DMS 273 (cell line): ENCODE measurements around the gene ARHGAP11A.
"Not testable (repeated sequence)": the region's sequence is repeated elsewhere in the genome, so short reads cannot be mapped to it uniquely, and the experiment has no call there.

Experiments
- DNase-seq: peaks from one replicate; lab custom pipeline; 2025; ENCODE audit not compliant: unreplicated experiment; lab: John Stamatoyannopoulos, UW

The ARHGAP11A gene, protein sequence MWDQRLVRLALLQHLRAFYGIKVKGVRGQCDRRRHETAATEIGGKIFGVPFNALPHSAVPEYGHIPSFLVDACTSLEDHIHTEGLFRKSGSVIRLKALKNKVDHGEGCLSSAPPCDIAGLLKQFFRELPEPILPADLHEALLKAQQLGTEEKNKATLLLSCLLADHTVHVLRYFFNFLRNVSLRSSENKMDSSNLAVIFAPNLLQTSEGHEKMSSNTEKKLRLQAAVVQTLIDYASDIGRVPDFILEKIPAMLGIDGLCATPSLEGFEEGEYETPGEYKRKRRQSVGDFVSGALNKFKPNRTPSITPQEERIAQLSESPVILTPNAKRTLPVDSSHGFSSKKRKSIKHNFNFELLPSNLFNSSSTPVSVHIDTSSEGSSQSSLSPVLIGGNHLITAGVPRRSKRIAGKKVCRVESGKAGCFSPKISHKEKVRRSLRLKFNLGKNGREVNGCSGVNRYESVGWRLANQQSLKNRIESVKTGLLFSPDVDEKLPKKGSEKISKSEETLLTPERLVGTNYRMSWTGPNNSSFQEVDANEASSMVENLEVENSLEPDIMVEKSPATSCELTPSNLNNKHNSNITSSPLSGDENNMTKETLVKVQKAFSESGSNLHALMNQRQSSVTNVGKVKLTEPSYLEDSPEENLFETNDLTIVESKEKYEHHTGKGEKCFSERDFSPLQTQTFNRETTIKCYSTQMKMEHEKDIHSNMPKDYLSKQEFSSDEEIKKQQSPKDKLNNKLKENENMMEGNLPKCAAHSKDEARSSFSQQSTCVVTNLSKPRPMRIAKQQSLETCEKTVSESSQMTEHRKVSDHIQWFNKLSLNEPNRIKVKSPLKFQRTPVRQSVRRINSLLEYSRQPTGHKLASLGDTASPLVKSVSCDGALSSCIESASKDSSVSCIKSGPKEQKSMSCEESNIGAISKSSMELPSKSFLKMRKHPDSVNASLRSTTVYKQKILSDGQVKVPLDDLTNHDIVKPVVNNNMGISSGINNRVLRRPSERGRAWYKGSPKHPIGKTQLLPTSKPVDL

DNA sequence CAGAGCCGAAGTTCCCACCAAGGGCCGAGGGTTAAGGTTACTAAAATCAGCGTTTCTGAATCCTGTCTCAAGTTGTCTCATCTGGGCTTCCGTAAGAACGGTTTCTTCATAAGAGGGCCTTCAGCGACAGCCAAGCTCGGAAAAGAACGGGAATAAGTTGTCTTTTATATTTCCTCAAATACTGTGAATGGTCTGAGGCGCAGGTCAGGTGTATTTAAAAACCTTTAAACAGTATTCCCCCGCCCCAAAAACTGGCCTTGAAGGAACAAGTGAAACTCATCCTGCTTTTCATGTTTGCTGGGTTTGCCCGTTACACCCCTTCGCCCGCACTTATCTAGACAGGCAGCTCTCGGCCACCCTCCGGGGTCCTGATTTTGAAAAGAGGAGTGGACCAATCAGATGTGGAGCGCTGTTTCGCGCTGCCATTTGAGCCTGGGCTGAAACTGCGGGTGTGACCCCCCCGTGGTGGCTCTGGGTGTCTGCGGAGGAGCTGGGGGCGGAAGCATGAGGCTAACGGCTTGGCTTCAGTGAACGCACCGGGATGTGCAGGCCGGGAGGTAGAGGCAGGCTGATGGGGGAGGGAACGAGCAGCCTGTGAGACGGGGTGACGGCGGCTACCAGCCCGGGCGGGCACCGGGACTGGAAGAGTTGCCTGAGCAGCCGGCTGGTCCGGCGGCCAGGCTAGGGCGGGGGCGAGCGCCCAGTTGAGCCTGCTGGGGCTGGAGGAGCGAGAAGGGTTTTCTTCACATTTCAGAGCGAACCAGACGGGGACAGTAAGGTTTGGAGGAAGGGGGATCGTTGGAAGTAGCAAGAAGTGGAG is at the start of gene ARHGAP11A:
ARHGAP11A (plus strand) TSS at position 454 of the 820 bp plus-strand sequence. CDS start 708 bp downstream, outside the sequence.
- DNase-seq: not testable (repeated sequence)

DNA sequence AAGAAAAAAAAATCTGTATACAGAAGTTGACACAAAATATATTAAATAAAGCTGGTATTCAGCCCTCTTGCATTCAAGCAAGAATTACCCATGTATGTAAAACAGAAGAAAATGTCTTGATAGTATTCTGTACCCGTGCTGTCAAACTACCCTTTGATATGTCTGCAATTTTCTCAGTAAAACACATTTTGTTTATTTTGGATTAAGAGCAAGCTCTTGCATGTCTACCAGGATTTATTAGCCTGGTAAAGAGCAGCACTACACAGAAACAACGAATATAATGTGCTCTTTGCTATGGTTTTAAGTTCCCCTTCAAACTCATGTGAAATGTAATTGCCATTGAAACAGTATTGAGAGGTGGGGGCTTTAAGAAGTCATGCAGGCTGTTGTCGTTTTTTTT is 46.3 kb upstream of the ARHGAP11A start:
- not testable (repeated sequence) for DNase-seq

DNA sequence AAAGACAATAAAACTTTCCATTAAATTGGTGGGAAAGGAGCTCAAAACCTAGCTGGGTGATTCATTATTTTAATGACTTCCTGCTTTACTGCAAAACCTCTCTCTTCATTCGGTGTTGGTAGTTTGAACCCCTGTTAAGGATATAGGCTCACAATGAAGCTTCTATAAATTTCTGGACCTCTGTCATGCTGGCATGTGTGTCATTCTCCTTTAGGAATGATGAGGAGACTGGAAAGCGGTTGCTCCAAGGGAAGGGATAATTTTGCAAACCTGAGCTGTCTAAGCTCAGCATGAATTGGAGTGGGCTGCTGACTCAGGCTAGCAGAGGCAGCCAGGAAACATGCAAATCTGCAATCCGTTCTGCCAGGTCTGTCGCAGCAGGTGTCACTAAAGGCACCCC is 36.8 kb upstream of the ARHGAP11A start:
- DNase-seq: not testable (repeated sequence)

DNA sequence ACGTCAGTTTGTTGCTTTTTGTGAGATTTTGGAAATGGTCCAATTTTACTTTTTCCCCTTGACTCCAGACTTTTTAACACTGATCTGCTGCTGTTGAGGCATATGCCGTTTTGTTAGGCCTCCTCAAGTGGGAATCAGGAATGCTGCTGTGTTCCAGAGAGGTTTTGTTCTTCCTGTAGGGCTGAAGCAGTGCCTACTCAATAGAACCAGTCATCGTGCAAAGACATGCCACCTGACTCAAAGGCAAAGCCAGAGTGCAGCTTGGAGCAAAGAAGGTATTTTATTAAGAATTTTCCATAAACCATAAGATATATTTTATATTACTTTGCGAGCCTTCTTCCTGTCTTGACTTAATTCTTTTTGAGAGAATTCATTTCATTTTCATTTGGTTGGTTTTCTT is 29.5 kb upstream of the ARHGAP11A start:
- not testable (repeated sequence) for DNase-seq

DNA sequence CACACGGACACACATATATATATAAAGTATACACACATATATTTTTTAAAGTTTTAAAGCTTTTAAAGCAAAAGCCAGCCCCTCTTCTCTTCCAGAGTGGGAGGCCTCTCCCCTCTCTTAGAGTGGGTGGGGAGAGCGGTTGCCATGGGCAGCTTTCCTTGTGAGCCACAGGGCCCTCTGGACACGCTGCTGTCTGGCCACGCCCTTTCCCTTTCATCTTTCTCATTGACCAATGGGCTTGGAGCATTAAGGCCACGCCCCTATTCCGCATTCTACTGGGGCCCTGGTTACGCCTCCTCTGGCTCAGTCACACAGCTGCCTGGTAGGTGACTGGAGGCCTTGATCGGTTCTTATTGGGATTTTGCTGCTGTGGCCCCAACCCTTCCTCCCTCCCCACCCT is 22.2 kb upstream of the ARHGAP11A start, which contains the start of gene GOLGA8N:
GOLGA8N (plus strand) TSS at position 306 of the 400 bp plus-strand sequence.
- DNase-seq: not testable (repeated sequence)

DNA sequence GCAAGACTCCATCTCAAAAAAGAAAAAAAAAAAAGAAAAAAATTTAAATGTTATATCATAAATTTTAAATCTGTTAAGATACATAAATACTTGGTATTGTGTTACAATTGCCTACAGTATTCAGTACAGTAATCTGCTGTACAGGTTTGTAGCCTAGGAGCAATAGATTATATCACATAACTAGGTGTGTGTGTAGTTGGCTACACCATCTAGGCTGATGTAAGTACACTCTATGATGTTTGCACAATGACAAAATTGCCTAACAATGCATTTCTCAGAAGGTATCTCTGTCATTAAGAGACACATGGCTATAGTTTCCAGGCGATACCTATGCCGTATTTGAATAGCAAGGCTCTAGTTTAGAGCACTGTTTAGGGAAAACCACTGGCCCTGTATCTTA is 5.8 kb upstream of the ARHGAP11A start:
- DNase-seq: not testable (repeated sequence)

DNA sequence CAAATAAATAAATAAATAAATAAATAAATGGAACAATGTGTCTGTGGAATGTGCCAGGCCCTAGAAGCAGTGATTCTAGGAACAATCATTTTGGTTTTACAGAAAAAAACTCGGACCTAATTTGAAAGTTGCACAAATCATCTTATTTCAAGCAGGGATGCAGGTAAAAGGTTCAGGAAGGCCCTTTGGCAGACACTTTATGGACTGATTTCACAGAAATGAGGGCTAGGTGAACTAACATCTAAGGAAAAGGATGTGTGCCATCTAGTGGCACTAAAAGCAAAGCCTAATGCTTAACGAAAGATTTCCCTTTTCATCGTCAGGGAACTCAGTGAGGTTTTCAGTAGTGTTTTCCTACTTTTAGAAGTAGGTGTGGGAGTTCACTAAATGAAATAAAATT is 4.6 kb upstream of the ARHGAP11A start:
- not testable (repeated sequence) for DNase-seq

DNA sequence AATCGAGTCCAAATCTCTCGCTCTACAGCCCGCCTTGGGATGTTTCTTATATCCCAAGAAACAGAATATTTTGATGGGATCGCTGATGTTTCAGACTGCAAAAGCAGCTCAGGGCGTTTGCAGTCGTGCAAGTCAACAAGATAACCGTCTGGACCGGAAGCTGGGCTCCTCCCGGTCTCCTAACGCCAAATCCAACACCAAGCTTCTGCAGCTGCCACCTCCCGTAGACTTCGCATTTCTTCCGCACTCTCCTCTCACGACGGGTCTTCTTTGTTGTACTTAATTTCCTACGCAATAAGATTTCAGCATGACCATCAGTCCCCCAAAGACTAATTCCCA is 623 bp upstream of the ARHGAP11A start:
- not testable (repeated sequence) for DNase-seq

DNA sequence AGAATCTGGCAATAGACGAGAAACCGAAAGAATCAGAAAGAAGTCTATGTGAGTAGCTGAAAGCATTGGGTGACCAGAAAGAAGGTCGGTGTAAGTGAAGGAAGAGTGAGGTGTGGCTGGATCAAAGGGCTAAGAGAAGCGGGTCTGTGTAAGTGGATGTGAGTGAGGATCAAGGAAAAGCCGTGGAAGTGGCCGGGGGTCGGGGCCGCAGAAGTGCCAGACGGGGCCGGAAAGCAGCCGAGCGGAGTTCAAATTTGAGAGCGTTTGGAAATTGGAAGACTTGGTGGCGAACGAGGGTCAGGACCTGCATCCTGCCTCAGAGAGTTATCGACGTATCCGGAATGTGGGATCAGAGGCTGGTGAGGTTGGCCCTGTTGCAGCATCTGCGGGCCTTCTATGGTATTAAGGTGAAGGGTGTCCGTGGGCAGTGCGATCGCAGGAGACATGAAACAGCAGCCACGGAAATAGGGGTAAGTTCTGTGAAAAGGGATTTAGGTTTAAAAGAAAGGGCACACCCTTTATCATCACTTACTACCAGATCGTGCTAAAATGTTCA is 645 bp downstream of the ARHGAP11A start:
- not testable (repeated sequence) for DNase-seq

DNA sequence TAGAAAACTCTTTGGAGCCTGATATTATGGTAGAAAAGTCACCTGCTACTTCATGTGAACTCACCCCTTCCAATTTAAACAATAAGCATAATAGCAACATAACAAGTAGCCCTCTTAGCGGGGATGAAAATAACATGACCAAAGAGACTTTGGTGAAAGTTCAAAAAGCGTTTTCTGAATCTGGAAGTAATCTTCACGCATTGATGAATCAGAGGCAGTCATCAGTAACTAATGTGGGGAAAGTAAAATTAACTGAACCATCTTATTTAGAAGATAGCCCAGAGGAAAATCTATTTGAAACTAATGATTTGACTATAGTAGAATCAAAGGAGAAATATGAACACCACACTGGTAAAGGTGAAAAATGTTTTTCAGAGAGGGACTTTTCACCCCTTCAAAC is 21.1 kb downstream of the ARHGAP11A start:
- DNase-seq: no peak

DNA sequence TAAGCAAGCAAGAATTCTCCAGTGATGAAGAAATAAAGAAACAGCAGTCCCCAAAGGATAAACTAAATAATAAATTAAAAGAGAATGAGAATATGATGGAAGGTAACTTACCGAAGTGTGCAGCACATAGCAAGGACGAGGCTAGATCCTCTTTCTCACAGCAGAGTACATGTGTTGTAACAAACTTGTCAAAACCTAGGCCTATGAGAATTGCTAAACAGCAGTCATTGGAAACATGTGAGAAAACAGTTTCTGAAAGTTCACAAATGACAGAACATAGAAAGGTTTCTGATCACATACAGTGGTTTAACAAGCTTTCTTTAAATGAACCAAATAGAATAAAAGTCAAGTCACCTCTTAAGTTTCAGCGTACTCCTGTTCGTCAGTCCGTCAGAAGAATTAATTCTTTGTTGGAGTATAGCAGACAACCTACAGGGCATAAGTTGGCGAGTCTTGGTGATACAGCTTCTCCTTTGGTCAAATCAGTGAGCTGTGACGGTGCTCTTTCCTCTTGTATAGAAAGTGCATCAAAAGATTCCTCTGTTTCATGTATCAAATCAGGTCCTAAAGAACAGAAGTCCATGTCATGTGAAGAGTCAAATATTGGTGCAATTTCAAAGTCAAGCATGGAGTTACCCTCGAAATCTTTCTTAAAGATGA is 21.7 kb downstream of the ARHGAP11A start:
- DNase-seq: no peak

DNA sequence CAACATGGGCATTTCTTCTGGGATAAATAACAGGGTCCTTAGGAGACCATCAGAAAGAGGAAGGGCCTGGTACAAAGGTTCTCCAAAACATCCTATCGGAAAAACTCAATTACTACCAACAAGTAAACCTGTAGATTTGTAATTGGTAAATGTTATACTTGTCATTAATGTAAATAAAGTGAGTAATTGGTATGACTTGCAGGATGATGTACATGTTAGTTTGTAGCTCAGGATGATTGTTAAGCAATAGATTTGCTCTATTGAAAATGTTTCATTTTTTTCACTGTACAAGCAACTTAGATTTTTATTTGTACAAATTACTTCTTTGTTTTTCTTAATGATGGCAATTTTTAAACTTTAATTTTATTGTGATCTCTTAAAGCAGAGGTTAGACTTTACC is 22.4 kb downstream of the ARHGAP11A start:
- DNase-seq: no peak

DNA sequence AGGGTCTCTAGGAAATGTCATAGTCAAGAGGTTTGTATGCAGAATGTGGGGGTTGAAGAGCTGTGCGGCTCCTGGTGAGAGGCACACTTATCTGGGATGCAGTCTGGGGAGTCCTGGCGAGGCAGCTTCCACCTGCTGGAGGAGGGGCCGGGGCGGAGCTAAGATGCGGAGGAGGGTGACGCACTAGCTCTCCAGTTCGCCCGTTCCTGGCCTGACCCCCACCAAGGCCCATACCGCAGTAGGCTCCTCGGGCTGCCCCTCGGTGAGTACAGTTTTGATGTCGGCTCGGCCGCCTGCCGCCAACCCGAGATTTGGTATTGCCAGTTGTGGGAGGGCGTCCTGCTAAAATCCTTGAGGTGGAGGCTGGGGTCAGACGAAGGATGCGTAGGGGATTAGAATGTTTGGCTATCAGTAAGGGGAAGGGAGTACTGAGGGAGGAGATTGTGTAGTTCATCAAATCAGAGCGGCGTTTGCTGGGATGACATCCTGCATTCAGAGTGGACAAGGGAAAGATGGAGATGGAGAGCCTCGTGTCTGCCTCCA is 26.3 kb downstream of the ARHGAP11A start, which contains the start of gene SCG5:
SCG5 (plus strand) TSS at position 194 of the 543 bp plus-strand sequence. CDS start 1,883 bp downstream, outside the sequence.
- DNase-seq: peak; percentile 23

DNA sequence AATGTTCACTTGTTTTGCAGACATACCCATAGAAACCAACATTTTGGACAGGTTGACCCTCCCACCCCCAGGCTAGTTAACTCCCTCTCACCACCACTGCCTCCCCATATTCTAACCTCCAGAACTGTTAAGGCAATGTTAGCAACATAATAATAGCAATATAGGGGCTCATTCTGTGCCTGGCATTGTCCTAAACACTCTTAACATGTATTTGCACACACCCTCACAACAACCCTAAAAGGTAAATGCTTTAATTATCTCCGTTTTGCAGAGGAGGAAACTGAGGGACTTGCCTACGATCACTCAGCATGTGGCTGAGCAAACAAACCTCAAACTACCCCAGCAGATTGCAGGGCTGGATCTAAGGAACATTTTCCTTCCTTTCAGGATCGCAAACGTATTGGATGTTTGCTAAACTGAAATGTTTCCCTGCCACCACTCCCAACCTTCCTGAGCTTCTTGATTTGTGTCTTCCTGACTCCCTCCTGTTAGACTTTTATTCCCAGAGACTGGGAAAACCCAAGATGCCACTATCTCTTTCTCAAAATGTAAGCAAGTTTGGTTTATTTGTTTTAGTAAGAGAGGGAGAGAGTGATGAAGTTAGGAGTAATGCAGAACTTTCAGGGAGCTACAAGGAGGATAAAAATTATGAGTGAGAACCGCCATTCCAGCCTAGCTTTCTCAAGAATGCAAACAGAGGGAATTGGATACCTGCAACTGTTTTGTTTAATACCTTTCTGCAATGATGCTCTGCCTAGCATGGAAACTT is 27.5 kb downstream of the ARHGAP11A start:
- DNase-seq: no peak

DNA sequence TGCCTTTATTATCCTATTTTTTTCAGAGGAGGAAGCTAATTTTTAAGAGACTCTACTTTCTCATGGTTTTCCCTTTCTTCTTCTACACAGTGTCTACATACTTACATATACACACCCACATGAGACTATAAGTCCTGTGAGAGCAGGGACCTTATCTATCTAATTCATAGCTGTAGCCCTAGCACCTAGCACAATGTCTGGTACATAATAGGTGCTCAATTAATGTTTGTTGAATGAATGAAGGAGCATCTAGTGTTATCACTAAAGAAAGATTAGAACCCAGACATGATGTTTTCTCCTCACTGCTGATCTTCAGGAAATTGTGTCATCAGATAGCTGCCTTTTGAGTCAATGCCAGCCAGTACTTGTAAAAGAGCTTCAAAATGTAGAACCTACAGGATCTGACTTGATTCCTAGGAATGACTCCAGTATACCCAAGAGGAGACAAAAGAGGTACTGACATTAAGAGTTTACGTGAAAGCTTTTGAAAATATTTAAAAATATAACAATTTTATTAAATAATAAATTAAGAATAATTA is 28.7 kb downstream of the ARHGAP11A start:
- no peak for DNase-seq

DNA sequence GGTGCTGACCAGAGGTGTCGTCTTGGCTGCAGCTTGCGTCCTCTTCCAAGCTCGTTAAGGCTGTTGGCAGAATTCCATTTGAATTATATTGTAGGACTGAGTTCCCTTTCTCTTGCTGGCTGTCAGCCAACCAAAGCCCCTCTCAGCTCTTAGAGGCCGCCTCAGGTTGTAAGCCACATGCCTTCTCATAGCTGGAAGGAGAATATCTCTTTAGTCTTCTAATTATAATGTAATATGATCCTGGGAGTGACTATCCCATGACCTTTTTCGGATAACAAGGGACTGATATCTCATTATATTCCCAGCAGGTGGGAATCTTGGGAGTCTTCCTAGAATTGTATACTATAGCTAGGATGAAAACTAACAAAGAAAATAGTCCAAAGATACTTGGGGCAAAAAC is 31.0 kb downstream of the ARHGAP11A start:
- peak; percentile 29 for DNase-seq

DNA sequence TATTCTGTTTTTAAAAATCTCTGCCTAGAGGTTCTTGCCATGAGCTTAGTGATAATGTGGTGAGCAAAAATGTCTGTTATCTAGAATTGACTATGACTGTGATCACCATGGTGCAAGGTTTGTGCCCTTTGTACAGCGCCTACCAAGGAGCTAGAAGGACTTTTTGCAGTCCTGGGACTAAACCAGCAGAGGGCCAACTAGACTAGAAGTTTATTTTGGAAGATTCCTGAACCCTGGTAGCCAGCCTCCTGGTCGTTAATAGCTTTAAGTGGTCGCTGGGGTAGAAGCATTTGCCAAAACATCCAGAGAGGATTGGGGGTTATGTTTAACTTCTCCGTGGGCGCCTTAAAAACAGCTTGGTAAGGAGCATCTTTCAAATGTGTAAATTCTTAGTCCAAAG is 34.0 kb downstream of the ARHGAP11A start:
- DNase-seq: peak; percentile 37

DNA sequence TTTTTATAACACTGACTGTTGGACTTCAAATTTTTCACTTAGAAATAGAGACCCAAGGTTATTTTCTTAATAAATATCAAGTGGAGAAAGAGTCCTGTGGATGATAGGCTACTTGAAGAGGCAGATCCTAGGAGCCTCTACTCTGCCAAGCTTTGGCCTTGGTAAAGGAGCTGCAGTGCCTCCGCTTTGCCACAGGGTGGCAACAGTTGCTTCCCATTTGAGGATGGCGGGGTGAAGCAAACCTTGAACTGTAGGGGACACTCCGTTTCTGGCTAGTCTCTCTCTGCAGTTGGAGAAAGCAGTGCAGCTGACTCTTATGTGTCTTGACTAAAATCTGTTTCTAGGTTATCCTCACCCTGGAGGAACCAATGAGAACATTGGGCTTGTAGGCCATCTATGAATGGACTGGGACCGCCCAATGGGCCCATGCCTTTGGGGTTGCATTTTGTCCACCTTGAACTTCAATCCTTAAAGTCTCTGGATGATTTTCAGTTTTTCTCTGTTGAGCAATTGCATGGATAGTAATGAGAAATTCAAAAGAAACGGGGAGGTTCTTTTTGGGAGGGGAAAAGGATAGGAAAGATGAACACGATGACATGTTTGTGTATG is 36.0 kb downstream of the ARHGAP11A start:
- peak; percentile 69 for DNase-seq
